ENCODE data around the gene NUP214. TPM values are rescaled to one million over a fixed set of nuclear protein-coding genes. Genes with fewer than 3 reads are reported as not detected.
A peak's percentile ranks its signal among the peaks of the same experiment; 100 is the strongest.
"Not testable (repeated sequence)": the region's sequence is repeated elsewhere in the genome, so short reads cannot be mapped to it uniquely, and the experiment has no call there.

The NUP214 gene
- polyA plus RNA-seq, 3 donors from 2014 or later, result 4.9 to 20.1 (median 9.9) TPM

DNA sequence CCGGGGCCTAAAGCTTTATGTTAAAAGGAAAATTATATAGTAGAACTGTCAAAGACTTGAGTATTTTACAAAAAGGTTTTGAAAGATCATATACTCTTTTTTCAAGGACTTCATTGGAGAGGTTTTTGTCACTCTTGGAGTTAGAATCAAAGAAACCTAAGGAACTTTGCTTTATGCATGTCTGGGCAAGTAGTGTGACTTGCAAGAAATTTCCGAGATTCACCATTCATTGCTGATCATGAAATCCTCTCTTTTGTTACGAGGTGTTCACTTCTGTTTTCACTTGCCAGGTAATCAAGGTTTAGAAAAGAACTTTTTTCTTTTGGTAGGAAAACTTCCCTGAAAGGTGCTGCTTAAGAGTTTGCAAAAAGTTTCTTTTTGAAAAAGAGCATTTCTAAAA is 64.8 kb downstream of the NUP214 start:
- H3K4me3 Mint-ChIP-seq, result no peak overlapping the region
- H3K27ac Mint-ChIP-seq, result no peak overlapping the region
- peaks cover 39 to 45% (median 41%) of the 10 kb centered on the region in 3 donors for H3K36me3 Mint-ChIP-seq

DNA sequence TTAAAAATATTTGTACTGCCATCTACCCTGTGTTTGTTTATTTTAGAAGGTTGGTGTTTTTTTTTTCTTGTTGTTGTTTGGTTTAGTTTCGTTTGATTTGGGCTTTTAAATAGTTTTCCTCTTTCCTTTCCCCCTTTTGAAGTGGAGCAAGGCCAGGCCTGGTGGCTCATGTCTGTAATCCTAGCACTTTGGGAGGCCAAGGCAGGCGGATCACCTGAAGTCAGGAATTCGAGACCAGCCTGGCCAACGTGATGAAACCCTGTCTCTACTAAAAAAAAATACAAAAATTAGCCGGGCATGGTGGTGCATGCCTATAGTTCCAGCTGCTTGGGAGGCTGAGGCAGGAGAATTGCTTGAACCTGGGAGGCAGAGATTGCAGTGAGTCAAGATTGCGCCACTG is 65.6 kb downstream of the NUP214 start:
- not testable (repeated sequence) for H3K4me3 Mint-ChIP-seq; DNase-seq; H3K9me3 Mint-ChIP-seq; H3K4me1 Mint-ChIP-seq; H3K27ac Mint-ChIP-seq; H3K27me3 Mint-ChIP-seq (ENCODE audit: low read depth in 3 of 3)
- peaks cover 37 to 43% (median 41%) of the 10 kb centered on the region in 3 donors for H3K36me3 Mint-ChIP-seq

More for the DNA sequence above, 64.8 kb downstream of the NUP214 start:
- no peaks in the 10 kb centered on the region for H3K4me1 Mint-ChIP-seq
- H3K27me3 Mint-ChIP-seq (ENCODE audit: low read depth in 3 of 3), result peaks cover 0 to 3% (median 0%) of the 10 kb centered on the region in 3 donors
- no peak for DNase-seq
- no peaks in the 10 kb centered on the region for H3K9me3 Mint-ChIP-seq

DNA sequence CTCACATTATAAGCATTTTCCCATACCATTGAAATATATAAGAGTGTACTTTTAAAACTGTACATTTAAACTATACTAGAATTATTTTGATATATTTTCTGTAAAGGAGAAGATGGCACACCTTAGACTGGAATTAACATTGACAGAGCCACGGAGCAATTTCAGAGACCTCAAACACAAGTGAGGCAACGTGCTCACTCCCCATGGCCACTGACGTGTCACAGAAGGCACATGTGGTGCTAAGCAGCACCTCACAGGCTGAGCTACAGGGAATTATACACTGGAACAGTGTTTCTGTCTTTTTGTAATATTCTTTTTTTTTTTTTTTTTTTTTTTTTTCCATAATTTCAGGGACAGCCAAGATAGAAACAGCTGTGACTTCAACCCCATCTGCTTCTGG is 66.5 kb downstream of the NUP214 start:
- Mint-ChIP-seq H3K27ac (no peak overlapping the region), H3K36me3 (peaks cover 35 to 43% (median 40%) of the 10 kb centered on the region in 3 donors), H3K27me3 (ENCODE audit: low read depth in 3 of 3) (peaks cover 0 to 3% (median 0%) of the 10 kb centered on the region in 3 donors), H3K9me3 (no peaks in the 10 kb centered on the region), H3K4me1 (no peaks in the 10 kb centered on the region), H3K4me3 (no peak overlapping the region)
- no peak for DNase-seq

DNA sequence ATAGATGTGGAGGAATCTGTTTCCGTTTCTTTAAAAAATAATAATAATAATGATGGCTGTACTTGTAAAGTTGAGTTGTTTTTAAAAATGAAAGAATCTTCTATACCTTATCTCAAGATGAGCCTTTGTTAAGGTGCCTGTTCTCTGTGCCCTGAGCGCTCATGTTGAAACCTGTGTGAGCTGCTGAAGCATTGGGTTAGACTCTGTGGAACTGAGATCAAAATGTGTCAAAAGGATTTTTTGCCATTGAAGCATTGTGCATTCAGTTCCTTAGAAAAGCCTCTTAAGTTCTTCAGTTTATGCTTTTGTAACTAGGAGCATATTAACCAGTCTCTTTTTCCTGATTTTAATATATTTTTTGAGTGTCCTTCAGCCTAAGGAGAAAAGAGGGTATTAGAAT is 67.7 kb downstream of the NUP214 start:
- H3K4me1 Mint-ChIP-seq, result peaks cover 8 to 10% of the 10 kb centered on the region in 2 donors
- peaks cover 0 to 3% (median 0%) of the 10 kb centered on the region in 3 donors for H3K27me3 Mint-ChIP-seq (ENCODE audit: low read depth in 3 of 3)
- H3K27ac Mint-ChIP-seq, result no peak overlapping the region
- H3K36me3 Mint-ChIP-seq, result peaks cover 38 to 50% (median 46%) of the 10 kb centered on the region in 3 donors
- no peak overlapping the region for H3K4me3 Mint-ChIP-seq
- no peak for DNase-seq
- H3K9me3 Mint-ChIP-seq, result no peaks in the 10 kb centered on the region

DNA sequence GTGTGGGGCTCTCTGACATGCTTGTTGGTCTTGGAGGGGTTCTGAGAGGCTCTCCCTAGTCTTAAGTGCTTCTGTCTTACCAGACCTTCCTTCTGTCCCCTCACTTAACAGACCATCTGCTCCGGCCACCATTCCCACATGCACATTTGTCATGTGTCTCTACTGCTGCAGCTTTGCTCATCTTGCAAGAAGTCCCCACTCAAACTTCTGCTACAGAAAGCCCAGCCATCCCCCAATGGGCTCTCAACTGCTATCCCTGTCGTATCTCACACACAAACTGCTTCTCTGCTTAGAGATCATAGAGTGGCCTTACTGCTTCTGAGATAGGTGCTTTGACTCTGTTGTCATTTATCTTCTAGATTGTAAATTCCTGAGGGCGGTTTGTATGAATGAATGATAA is 69.4 kb downstream of the NUP214 start:
- Mint-ChIP-seq H3K4me1 (peaks cover 10 to 12% of the 10 kb centered on the region in 2 donors), H3K9me3 (no peaks in the 10 kb centered on the region), H3K27me3 (ENCODE audit: low read depth in 3 of 3) (peaks cover 0 to 3% (median 0%) of the 10 kb centered on the region in 3 donors), H3K4me3 (no peak overlapping the region), H3K36me3 (peaks cover 26 to 42% (median 39%) of the 10 kb centered on the region in 3 donors), H3K27ac (peak overlapping the region in 1 of 6 donors; percentile 16)
- no peak for DNase-seq

DNA sequence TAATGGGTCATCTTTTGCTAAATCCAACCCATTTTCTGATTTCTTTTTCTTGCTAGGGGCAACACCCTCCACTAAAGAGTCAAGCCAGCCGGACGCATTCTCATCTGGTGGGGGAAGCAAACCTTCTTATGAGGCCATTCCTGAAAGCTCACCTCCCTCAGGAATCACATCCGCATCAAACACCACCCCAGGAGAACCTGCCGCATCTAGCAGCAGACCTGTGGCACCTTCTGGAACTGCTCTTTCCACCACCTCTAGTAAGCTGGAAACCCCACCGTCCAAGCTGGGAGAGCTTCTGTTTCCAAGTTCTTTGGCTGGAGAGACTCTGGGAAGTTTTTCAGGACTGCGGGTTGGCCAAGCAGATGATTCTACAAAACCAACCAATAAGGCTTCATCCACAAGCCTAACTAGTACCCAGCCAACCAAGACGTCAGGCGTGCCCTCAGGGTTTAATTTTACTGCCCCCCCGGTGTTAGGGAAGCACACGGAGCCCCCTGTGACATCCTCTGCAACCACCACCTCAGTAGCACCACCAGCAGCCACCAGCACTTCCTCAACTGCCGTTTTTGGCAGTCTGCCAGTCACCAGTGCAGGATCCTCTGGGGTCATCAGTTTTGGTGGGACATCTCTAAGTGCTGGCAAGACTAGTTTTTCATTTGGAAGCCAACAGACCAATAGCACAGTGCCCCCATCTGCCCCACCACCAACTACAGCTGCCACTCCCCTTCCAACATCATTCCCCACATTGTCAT is 72.0 kb downstream of the NUP214 start:
- peaks cover 10 to 12% of the 10 kb centered on the region in 2 donors for H3K4me1 Mint-ChIP-seq
- DNase-seq, result no peak
- peak overlapping the region in 1 of 6 donors; percentile 5 for H3K27ac Mint-ChIP-seq
- H3K36me3 Mint-ChIP-seq, result peaks cover 28 to 50% (median 40%) of the 10 kb centered on the region in 3 donors
- H3K27me3 Mint-ChIP-seq (ENCODE audit: low read depth in 3 of 3), result peaks cover 0 to 3% (median 2%) of the 10 kb centered on the region in 3 donors
- no peaks in the 10 kb centered on the region for H3K9me3 Mint-ChIP-seq
- no peak overlapping the region for H3K4me3 Mint-ChIP-seq

DNA sequence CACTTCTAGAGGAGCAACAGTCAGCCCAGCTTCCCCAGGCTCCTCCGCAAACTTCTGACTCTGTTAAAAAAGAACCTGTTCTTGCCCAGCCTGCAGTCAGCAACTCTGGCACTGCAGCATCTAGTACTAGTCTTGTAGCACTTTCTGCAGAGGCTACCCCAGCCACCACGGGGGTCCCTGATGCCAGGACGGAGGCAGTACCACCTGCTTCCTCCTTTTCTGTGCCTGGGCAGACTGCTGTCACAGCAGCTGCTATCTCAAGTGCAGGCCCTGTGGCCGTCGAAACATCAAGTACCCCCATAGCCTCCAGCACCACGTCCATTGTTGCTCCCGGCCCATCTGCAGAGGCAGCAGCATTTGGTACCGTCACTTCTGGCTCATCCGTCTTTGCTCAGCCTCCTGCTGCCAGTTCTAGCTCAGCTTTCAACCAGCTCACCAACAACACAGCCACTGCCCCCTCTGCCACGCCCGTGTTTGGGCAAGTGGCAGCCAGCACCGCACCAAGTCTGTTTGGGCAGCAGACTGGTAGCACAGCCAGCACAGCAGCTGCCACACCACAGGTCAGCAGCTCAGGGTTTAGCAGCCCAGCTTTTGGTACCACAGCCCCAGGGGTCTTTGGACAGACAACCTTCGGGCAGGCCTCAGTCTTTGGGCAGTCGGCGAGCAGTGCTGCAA is 72.8 kb downstream of the NUP214 start:
- DNase-seq, result no peak
- Mint-ChIP-seq H3K4me1 (peaks cover 10 to 12% of the 10 kb centered on the region in 2 donors), H3K4me3 (no peak overlapping the region), H3K27me3 (ENCODE audit: low read depth in 3 of 3) (peaks cover 0 to 3% (median 2%) of the 10 kb centered on the region in 3 donors), H3K9me3 (no peaks in the 10 kb centered on the region), H3K36me3 (peaks cover 28 to 47% (median 39%) of the 10 kb centered on the region in 3 donors), H3K27ac (peak overlapping the region in 1 of 6 donors; percentile 4)

DNA sequence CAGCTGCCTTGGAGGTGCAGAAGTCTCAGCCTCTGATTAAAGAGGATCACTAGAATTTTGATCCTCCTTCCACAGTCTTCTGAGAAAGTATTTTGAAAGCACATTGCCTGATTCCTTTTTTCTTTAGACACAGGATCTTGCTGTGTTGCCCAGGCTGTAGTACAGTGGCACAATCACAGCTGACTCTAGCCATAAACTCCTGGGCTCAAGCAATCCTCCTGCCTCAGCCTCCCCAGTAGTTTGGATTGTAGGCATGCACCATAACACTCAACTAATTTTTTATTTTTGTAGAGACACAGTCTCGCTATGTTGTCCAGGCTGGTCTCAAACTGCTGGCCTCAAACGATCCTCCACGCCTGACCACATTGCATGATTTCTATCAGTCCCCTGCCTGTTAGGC is 76.5 kb downstream of the NUP214 start:
- peak overlapping the region in 1 of 6 donors; percentile 71 for H3K27ac Mint-ChIP-seq
- H3K27me3 Mint-ChIP-seq (ENCODE audit: low read depth in 3 of 3), result peaks cover 0 to 2% (median 0%) of the 10 kb centered on the region in 3 donors
- H3K9me3 Mint-ChIP-seq, result no peaks in the 10 kb centered on the region

DNA sequence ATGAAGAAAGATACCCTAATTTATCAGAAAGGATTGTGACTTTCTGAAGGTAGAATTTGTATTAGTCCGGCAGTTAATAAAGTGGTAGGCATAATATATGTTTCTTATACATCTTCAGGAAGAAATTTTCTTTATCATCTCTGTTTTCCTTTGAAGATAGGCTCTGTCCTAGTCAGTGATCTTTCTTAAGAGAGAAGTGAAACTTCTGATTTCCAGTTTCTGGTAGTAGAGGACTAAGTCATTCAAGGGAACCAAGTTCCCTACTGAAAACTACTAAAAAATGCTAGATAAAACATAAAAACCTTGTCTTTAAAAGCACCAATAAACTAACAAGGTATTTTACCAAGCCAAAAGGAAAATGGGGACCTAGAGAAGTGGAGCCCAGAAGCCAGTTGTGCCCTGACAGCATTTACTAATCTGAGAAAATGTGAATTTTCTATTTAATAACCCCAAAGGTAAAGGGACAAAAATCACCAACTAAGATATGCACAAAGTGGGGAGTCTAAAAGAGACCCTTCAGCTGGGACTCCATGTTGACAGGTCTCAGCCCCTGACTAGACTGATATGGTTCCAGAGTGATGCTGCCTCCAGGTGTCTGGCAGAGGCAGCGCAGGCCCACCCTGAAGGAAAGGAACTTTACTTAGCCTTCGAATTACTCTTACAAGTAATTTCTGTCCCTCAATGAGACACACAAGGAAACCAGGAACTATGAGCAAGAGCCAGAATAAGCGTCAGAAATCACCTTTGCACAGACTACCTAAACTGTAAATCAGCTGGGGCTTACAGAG is 78.2 kb downstream of the NUP214 start:
- DNase-seq, result no peak
- H3K27ac Mint-ChIP-seq, result peak overlapping the region in 1 of 6 donors; percentile 42
- peaks cover 26 to 47% (median 30%) of the 10 kb centered on the region in 3 donors for H3K36me3 Mint-ChIP-seq
- no peaks in the 10 kb centered on the region for H3K9me3 Mint-ChIP-seq
- H3K4me3 Mint-ChIP-seq, result no peak overlapping the region
- peaks cover 0 to 2% (median 0%) of the 10 kb centered on the region in 3 donors for H3K27me3 Mint-ChIP-seq (ENCODE audit: low read depth in 3 of 3)
- no peaks in the 10 kb centered on the region for H3K4me1 Mint-ChIP-seq

More for the DNA sequence above, 76.5 kb downstream of the NUP214 start:
- Mint-ChIP-seq H3K4me1 (peaks cover 10 to 12% of the 10 kb centered on the region in 2 donors), H3K36me3 (peaks cover 21 to 49% (median 25%) of the 10 kb centered on the region in 3 donors), H3K4me3 (no peak overlapping the region)
- DNase-seq, result no peak

DNA sequence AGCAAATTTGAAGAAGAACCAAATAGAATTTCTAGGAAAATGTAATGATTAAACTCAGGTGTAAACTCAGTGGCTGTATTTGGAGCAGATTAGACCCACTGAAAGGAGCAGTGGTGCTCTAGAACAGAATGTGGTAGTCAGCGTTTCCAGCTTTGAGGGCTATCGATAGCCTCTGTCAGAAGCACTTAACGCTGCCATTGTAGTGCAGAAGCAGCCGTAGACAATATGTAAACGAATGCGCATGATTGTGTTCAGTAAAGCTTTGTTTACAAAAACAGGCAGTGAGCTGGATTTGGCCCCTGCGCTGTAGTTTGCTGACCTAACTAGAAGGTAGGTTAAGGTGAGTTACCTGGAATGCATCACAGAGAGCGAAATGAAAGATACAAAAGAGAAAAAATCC is 78.9 kb downstream of the NUP214 start:
- no peak overlapping the region for H3K4me3 Mint-ChIP-seq
- peaks cover 0 to 2% (median 0%) of the 10 kb centered on the region in 3 donors for H3K27me3 Mint-ChIP-seq (ENCODE audit: low read depth in 3 of 3)
- no peaks in the 10 kb centered on the region for H3K4me1 Mint-ChIP-seq
- peaks cover 26 to 46% (median 30%) of the 10 kb centered on the region in 3 donors for H3K36me3 Mint-ChIP-seq
- H3K9me3 Mint-ChIP-seq, result no peaks in the 10 kb centered on the region
- no peak overlapping the region for H3K27ac Mint-ChIP-seq
- no peak for DNase-seq

DNA sequence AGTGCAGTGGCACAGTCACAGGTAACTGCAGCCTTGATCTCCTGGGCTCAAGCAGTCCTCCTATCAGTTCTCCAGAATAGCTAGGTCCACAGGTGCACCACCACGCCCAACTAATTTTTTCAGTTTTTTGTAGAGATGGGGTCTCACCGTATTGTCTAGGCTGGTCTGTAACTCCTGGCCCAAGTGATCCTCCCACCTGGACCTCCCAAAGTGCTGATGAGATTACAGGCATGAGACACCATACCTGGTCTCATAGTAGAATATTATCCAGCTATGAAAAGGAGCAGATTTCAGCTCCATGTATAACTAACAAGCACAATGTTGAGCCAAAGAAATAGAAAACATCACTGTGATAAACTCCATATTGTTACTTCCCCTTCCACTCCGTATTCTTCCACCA is 81.1 kb downstream of the NUP214 start:
- peaks cover 2 to 12% (median 5%) of the 10 kb centered on the region in 6 donors for H3K9me3 Mint-ChIP-seq

DNA sequence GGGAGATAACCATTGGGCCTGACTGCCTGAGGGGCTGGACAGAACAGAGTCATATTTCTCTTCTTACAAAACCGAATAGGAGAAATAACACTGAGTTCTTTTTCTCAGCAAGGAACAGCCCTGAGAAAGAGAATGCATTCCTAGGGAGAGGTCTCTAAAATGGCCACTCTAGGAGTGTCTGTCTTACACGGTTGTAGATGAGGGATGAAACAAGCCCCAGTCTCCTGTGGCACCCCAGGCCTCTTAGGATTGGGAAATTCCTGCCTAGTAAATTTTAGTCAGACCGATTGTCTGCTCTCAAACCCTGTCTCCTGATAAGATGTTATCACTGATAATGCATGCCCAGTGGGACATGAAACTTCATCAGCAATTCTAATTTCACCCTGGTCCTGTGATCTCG is 86.5 kb downstream of the NUP214 start:
- H3K36me3 Mint-ChIP-seq, result peaks cover 51 to 56% (median 53%) of the 10 kb centered on the region in 3 donors
- H3K4me3 Mint-ChIP-seq; H3K27me3 Mint-ChIP-seq (ENCODE audit: low read depth in 3 of 3); H3K4me1 Mint-ChIP-seq; DNase-seq: not testable (repeated sequence)
- H3K9me3 Mint-ChIP-seq, result peaks cover 15 to 27% (median 18%) of the 10 kb centered on the region in 6 donors
- H3K27ac Mint-ChIP-seq, result peak overlapping the region in 1 of 6 donors; percentile 30

More for the DNA sequence above, 81.1 kb downstream of the NUP214 start:
- Mint-ChIP-seq H3K27ac (no peak overlapping the region), H3K4me1 (no peaks in the 10 kb centered on the region), H3K36me3 (peaks cover 36 to 51% (median 45%) of the 10 kb centered on the region in 3 donors), H3K4me3 (no peak overlapping the region), H3K27me3 (ENCODE audit: low read depth in 3 of 3) (peaks cover 0 to 4% (median 3%) of the 10 kb centered on the region in 3 donors)
- DNase-seq, result no peak

DNA sequence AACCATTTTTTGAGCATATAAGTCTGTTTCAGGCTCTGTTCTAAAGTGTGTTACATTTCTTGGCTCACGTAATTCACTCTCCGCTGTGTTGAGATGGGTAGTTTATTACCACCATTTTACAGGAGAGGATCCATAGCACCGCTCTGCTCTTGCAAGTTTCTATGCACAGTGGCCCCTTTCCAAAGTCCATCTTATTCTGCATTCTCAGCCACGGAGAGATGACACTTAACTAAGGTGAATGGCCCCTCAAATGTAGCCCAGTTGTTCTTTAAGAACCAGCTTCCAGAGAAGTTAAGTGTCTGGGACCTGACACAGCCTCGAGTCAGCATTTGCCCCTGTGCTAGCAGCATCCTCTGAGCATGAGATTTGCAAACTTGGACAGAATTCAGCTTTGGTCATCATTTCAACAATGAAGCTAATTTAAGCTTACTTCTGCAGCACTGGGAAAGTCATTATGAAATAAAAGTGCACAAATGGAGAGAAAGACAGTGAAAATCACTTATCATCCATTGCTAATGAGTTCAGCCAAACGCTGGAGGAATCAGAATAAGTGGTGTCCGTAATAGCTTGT is 89.0 kb downstream of the NUP214 start:
- DNase-seq, result no peak
- Mint-ChIP-seq H3K27ac (peak overlapping the region in 1 of 6 donors; percentile 34), H3K36me3 (peaks cover 46 to 63% (median 47%) of the 10 kb centered on the region in 3 donors), H3K4me1 (peaks cover 1 to 6% of the 10 kb centered on the region in 2 donors), H3K27me3 (ENCODE audit: low read depth in 3 of 3) (peaks cover 0 to 8% (median 2%) of the 10 kb centered on the region in 3 donors), H3K4me3 (no peak overlapping the region), H3K9me3 (peaks cover 15 to 27% (median 18%) of the 10 kb centered on the region in 6 donors)
